ENCODE measurements around the gene FUT8.

Gene FUT8

GRCh38 chr14:65664436-65664835, 251.9 kb downstream of the FUT8 start:
- TF ChIP-seq CREB1 (IDR thresholded peaks at IDR 0.05; ENCODE audit: low read depth): no peak
- no peak for TF ChIP-seq EP300 (IDR thresholded peaks at IDR 0.05; ENCODE audit: borderline replicate concordance)
- TF ChIP-seq NFIC (IDR thresholded peaks at IDR 0.05): no peak
- TF ChIP-seq MAX (IDR thresholded peaks at IDR 0.05): no peak
- no peak for TF ChIP-seq EGR1 (IDR thresholded peaks at IDR 0.05)
- no peak for TF ChIP-seq FOXM1 (IDR thresholded peaks at IDR 0.05; ENCODE audit: borderline replicate concordance, low read depth)
- no peak for TF ChIP-seq RAD21 (IDR thresholded peaks at IDR 0.05; ENCODE audit: low read depth)

GRCh38 chr14:65676361-65677014, 264.0 kb downstream of the FUT8 start:
- TF ChIP-seq TEAD4 (IDR thresholded peaks at IDR 0.05) (no peak), YY1 (IDR thresholded peaks at IDR 0.05; ENCODE audit: low read depth) (no peak), CREB1 (IDR thresholded peaks at IDR 0.05; ENCODE audit: low read depth) (no peak), ZBTB7A (IDR thresholded peaks at IDR 0.05; ENCODE audit: low read depth) (no peak), TAF1 (IDR thresholded peaks at IDR 0.05; ENCODE audit: low read depth) (no peak), FOXM1 (IDR thresholded peaks at IDR 0.05; ENCODE audit: borderline replicate concordance, low read depth) (no peak), CEBPB (IDR thresholded peaks at IDR 0.05) (no peak), EP300 (IDR thresholded peaks at IDR 0.05; ENCODE audit: borderline replicate concordance) (no peak), REST (IDR thresholded peaks at IDR 0.05; ENCODE audit: low read depth) (no peak), MAX (IDR thresholded peaks at IDR 0.05) (no peak)

GRCh38 chr14:65685572-65685971, 273.0 kb downstream of the FUT8 start:
- TF ChIP-seq FOXM1 (IDR thresholded peaks at IDR 0.05; ENCODE audit: borderline replicate concordance, low read depth) (no peak), YY1 (IDR thresholded peaks at IDR 0.05; ENCODE audit: low read depth) (no peak), TCF12 (IDR thresholded peaks at IDR 0.05; ENCODE audit: low read depth) (no peak), TEAD4 (IDR thresholded peaks at IDR 0.05) (no peak), MAX (IDR thresholded peaks at IDR 0.05) (no peak), EGR1 (IDR thresholded peaks at IDR 0.05) (no peak), CEBPB (IDR thresholded peaks at IDR 0.05) (no peak), REST (IDR thresholded peaks at IDR 0.05; ENCODE audit: low read depth) (no peak), EP300 (IDR thresholded peaks at IDR 0.05; ENCODE audit: borderline replicate concordance) (no peak), RAD21 (IDR thresholded peaks at IDR 0.05; ENCODE audit: low read depth) (no peak), ZBTB7A (IDR thresholded peaks at IDR 0.05; ENCODE audit: low read depth) (no peak), TAF1 (IDR thresholded peaks at IDR 0.05; ENCODE audit: low read depth) (no peak), CREB1 (IDR thresholded peaks at IDR 0.05; ENCODE audit: low read depth) (no peak)

- TF ChIP-seq REST (IDR thresholded peaks at IDR 0.05; ENCODE audit: low read depth) (no peak), CREB1 (IDR thresholded peaks at IDR 0.05; ENCODE audit: low read depth) (no peak), TCF12 (IDR thresholded peaks at IDR 0.05; ENCODE audit: low read depth) (no peak), EP300 (IDR thresholded peaks at IDR 0.05; ENCODE audit: borderline replicate concordance) (no peak), NFIC (IDR thresholded peaks at IDR 0.05) (no peak), RAD21 (IDR thresholded peaks at IDR 0.05; ENCODE audit: low read depth) (no peak), USF1 (IDR thresholded peaks at IDR 0.05) (no peak), TEAD4 (IDR thresholded peaks at IDR 0.05) (no peak), EGR1 (IDR thresholded peaks at IDR 0.05) (no peak), CEBPB (IDR thresholded peaks at IDR 0.05) (no peak), ZBTB7A (IDR thresholded peaks at IDR 0.05; ENCODE audit: low read depth) (no peak), MAX (IDR thresholded peaks at IDR 0.05) (no peak), TAF1 (IDR thresholded peaks at IDR 0.05; ENCODE audit: low read depth) (no peak), YY1 (IDR thresholded peaks at IDR 0.05; ENCODE audit: low read depth) (no peak), FOXM1 (IDR thresholded peaks at IDR 0.05; ENCODE audit: borderline replicate concordance, low read depth) (no peak)
Observed at GRCh38 chr14:65686761-65687160, 274.2 kb downstream of the FUT8 start.

Measured in Ishikawa (cell line).